ENCODE data around the gene FOXL1. TPM values are rescaled to one million over a fixed set of nuclear protein-coding genes. Genes with fewer than 3 reads are reported as not detected.

Gene FOXL1
- total and polyA plus RNA-seq, 9 donors: 0.10 to 1.3 (median 0.44) TPM; not detected in 1

DNA sequence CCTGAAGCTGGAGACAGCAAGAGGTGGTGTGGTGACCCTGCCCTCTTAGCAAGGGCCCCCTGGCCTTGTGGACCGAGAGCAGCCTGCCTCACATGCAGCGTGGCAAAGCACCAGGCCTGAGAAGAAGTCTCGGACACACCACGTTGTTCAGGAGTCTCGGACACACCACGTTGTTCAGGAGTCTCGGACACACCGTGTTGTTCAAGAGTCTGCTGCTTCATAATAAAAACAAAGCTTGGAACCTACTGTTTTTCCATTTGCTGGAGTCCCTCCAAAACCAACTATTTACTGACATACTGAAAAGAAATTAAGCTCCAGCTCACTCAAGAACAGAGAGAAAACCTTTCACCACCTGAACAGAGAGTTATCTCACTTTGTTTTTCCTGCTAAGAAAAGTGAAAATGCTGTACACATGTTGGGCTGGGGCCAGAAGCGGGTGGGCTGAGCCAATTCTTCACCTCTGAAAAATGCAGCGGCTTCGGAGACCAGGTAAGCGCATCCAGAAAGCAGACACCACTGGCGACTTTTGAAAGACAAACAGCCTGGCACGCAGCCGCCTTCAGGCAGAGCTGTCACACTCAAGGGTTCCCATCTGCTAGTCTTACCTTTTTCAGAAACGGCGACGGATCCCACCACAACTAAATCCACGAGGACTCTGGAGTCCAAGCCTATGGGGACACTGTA is 32.3 kb upstream of the FOXL1 start:
- no peaks in the 10 kb centered on the region for H3K4me1 ChIP-seq (ENCODE audit: insufficient read depth)
- H3K9me3 ChIP-seq: no peaks in the 10 kb centered on the region
- no peaks in the 10 kb centered on the region for H3K27me3 ChIP-seq
- H3K4me3 ChIP-seq: no peak overlapping the region
- H3K36me3 ChIP-seq: no peaks in the 10 kb centered on the region
- intact Hi-C loops (cut with DNase I): no loop called here
- 57 to 78% (median 64%) methylated on average over 19 of the region's 19 CpGs for WGBS, 3 donors
- H3K27ac ChIP-seq: no peak overlapping the region
- TF ChIP-seq EP300 (IDR thresholded peaks at IDR 0.05) (no peak), POLR2A (IDR thresholded peaks at IDR 0.05) (no peak)
- TF ChIP-seq, protein P1, sequence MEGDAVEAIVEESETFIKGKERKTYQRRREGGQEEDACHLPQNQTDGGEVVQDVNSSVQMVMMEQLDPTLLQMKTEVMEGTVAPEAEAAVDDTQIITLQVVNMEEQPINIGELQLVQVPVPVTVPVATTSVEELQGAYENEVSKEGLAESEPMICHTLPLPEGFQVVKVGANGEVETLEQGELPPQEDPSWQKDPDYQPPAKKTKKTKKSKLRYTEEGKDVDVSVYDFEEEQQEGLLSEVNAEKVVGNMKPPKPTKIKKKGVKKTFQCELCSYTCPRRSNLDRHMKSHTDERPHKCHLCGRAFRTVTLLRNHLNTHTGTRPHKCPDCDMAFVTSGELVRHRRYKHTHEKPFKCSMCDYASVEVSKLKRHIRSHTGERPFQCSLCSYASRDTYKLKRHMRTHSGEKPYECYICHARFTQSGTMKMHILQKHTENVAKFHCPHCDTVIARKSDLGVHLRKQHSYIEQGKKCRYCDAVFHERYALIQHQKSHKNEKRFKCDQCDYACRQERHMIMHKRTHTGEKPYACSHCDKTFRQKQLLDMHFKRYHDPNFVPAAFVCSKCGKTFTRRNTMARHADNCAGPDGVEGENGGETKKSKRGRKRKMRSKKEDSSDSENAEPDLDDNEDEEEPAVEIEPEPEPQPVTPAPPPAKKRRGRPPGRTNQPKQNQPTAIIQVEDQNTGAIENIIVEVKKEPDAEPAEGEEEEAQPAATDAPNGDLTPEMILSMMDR (IDR thresholded peaks at IDR 0.05): no peak
- no peak for DNase-seq

DNA sequence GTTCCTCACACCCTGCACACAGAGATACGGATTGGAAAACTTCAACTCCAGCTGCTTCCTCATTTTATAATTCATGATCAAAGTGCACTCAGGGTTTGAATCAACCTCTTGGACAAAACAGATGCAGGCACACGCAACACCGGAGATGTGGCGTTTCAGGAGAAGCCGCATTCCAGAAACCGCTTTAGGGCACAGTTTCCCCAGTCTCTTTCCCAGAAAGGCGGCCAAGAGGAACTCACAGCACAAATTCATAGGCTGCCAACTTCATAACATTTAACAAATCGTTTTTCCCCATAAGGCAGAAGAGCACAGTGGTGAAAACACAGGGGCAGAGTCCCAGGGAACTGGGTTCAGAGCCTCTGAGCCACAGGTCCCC is 31.7 kb upstream of the FOXL1 start:
- no peaks in the 10 kb centered on the region for H3K36me3 ChIP-seq
- H3K27me3 ChIP-seq: no peaks in the 10 kb centered on the region
- H3K4me3 ChIP-seq: no peak overlapping the region
- intact Hi-C loops (cut with DNase I): no loop called here
- WGBS, 3 donors: 86 to 92% (median 92%) methylated on average over 8 of the region's 8 CpGs
- H3K27ac ChIP-seq: no peak overlapping the region
- TF ChIP-seq, protein P1 (IDR thresholded peaks at IDR 0.05): no peak
- TF ChIP-seq EP300 (IDR thresholded peaks at IDR 0.05) (no peak), POLR2A (IDR thresholded peaks at IDR 0.05) (no peak)
- H3K9me3 ChIP-seq: no peaks in the 10 kb centered on the region
- H3K4me1 ChIP-seq (ENCODE audit: insufficient read depth): no peaks in the 10 kb centered on the region
- no peak for DNase-seq

GRCh38 chr16:86547286-86547685 is 31.1 kb upstream of the FOXL1 start:
- Histone ChIP-seq H3K4me1 (ENCODE audit: insufficient read depth) (no peaks in the 10 kb centered on the region), H3K27ac (no peak overlapping the region), H3K27me3 (no peaks in the 10 kb centered on the region), H3K9me3 (no peaks in the 10 kb centered on the region), H3K4me3 (no peak overlapping the region), H3K36me3 (no peaks in the 10 kb centered on the region)
- TF ChIP-seq, protein P1 (IDR thresholded peaks at IDR 0.05): no peak
- no peak for TF ChIP-seq EP300 (IDR thresholded peaks at IDR 0.05)
- intact Hi-C loops (cut with DNase I): no loop called here
- DNase-seq: no peak
- 93 to 96% (median 94%) methylated on average over 11 of the region's 11 CpGs for WGBS, 3 donors

DNA sequence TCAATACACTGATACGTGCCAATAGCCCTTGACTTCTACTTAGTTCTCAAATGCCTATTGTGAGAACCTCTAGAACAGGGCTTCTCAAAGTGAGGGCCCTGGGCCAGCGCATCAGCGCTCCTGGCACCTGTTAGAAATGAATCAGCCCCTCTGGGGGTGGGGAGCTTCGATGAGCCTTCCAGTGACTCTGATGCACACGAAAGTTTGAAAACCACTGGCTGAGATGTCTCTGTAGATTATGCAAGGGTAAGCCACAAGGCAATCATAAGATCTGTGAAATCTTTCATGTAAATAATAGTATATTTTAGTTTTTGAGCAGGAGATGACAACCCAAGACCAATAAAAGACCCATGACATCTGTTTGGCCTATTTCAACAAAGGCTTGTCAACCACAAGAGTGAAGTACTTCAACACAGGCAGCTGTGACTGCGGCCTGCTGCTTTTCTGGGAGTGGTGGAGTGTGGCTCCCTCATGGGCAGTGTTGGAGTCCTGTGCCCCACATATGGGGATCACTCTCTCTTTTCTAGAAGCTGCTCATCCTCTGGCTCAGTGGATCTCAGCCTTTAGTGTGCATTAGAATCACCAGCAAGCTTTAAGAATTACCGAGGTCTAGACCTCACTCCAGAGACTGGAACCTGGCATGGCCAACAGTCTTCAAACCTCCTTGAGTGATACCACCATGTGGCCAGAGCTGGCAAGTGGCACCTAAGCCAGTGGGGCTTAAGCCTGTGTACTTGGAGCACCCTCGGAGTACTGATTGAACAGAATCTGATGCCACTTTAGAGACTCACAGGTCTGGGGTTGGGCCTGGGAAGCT is 29.1 kb upstream of the FOXL1 start:
- Histone ChIP-seq H3K4me1 (ENCODE audit: insufficient read depth) (peaks cover 2% of the 10 kb centered on the region), H3K36me3 (no peaks in the 10 kb centered on the region), H3K9me3 (no peaks in the 10 kb centered on the region), H3K27ac (no peak overlapping the region), H3K4me3 (no peak overlapping the region), H3K27me3 (no peaks in the 10 kb centered on the region)
- WGBS, 3 donors: 73 to 81% (median 79%) methylated on average over 8 of the region's 8 CpGs
- intact Hi-C loops (cut with DNase I): no loop called here
- TF ChIP-seq POLR2A (IDR thresholded peaks at IDR 0.05) (no peak), EP300 (IDR thresholded peaks at IDR 0.05) (no peak)
- TF ChIP-seq, protein P1 (IDR thresholded peaks at IDR 0.05): no peak
- DNase-seq: no peak

Measured in ovary (tissue), 9 donors.